ENCODE data around the gene RAB3A.

DNA sequence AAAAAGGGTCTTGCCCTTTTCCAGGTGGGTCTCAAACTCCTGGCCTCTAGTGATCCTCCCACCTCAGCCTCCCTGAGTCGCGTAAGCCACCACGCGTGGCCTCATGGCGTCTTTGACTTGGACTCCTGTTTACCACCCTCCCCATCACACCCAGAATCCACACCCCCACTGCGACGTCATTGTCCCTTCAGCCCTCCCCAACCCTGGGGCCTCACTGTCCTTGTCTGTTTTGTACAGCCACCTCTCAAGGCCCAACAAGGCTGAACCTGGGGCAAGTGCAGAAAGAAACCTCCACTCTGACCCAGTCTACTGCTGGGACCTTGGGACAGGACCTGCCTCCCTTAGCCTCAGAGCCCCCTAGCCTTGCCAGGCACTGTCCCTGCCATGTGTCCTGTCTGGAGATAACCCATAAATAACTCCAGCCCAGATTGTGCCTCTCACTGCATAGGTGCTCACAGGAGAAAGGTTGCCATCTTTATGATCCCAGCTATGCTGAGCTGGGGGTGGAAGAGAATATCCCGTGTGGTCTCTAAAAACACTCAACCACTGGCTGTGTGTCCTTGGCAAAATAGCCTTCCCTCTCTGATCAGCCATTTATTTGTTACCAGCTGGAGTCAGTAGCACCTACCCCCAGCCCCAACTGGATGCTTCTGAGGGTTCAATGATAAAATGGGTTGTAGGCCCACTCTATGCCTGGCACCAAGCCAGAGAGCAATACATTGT is 32.1 kb downstream of the RAB3A start:
- TF ChIP-seq, protein P1, sequence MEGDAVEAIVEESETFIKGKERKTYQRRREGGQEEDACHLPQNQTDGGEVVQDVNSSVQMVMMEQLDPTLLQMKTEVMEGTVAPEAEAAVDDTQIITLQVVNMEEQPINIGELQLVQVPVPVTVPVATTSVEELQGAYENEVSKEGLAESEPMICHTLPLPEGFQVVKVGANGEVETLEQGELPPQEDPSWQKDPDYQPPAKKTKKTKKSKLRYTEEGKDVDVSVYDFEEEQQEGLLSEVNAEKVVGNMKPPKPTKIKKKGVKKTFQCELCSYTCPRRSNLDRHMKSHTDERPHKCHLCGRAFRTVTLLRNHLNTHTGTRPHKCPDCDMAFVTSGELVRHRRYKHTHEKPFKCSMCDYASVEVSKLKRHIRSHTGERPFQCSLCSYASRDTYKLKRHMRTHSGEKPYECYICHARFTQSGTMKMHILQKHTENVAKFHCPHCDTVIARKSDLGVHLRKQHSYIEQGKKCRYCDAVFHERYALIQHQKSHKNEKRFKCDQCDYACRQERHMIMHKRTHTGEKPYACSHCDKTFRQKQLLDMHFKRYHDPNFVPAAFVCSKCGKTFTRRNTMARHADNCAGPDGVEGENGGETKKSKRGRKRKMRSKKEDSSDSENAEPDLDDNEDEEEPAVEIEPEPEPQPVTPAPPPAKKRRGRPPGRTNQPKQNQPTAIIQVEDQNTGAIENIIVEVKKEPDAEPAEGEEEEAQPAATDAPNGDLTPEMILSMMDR (IDR thresholded peaks at IDR 0.05), result no peak
- TF ChIP-seq POLR2AphosphoS5 (IDR thresholded peaks at IDR 0.05) (no peak), POLR2A (IDR thresholded peaks at IDR 0.05) (no peak)
